Neutrophil (primary cell): ENCODE data around the gene AQP5.
A peak's percentile ranks its signal among the peaks of the same experiment; 100 is the strongest.

Experiments used
- H3K27ac ChIP-seq: fragments of 200-600 bp; sonication (generic); 2 replicates; pipeline ENCODE4 v1.5.1; 2016; ENCODE audit warnings: mild to moderate bottlenecking, moderate library complexity
- H3K27me3 ChIP-seq: fragments of 200-600 bp; sonication (generic); 2 replicates; pipeline ENCODE4 v1.6.0; 2016; ENCODE audit warnings: mild to moderate bottlenecking
- H3K36me3 ChIP-seq: fragments of 200-600 bp; sonication (generic); 2 replicates; pipeline ENCODE4 v1.5.1; 2017
- H3K4me1 ChIP-seq, 2 experiments: fragments of 200-600 bp in 1 of 2; sonication (generic) in 1 of 2; 1 replicate in 1 of 2; 2 replicates in 1 of 2; pipeline versions ENCODE4 v1.5.1 to v1.6.1; 2013 to 2016; ENCODE audit warnings: low read depth in 1 of 2, low read length in 1 of 2, mild to moderate bottlenecking in 1 of 2, moderate library complexity in 1 of 2; ENCODE audit not compliant: control insufficient read depth in 1 of 2, insufficient read depth in 1 of 2
- H3K4me3 ChIP-seq, 2 experiments: fragments of 200-600 bp in 1 of 2; sonication (generic) in 1 of 2; 1 replicate in 1 of 2; 2 replicates in 1 of 2; pipeline ENCODE4 v1.5.1; 2013 to 2016; ENCODE audit warnings: low read depth in 1 of 2, low read length in 1 of 2, mild to moderate bottlenecking in 1 of 2, moderate library complexity in 1 of 2
- H3K9me3 ChIP-seq: fragments of 200-600 bp; sonication (generic); 2 replicates; pipeline ENCODE4 v1.5.1; 2016
- TF ChIP-seq, protein P1 (sequence below): fragments of 200-600 bp; sonication (generic); IDR thresholded peaks from 2 replicates; pipeline ENCODE4 v1.5.1; 2016; ENCODE audit warnings: antibody characterized with exemption

Gene AQP5

DNA sequence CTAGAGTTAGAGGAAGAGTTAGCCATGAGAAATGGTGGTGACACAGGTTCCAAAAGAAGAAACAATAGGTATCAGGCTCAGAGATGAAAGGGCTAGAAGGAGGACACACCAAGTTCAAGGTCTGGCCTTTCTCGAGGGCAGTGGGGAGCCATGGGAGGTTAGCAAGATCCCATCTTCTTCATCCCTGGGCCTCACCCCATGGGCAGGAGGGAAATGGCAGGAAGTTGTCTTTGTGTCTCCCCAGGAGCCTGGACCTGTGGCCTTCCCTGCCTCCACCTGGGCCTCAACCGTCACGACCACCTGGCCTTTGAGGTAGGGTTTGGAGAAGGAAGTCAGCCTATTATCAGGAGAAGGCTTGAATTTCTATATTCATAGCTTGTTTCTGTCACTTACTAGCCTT, 17.0 kb upstream of the AQP5 start:
- H3K9me3 ChIP-seq = no peaks in the 10 kb centered on the region
- H3K27ac ChIP-seq = peak overlapping the region; percentile 67
- no peaks in the 10 kb centered on the region for H3K36me3 ChIP-seq
- H3K27me3 ChIP-seq = peaks cover 42% of the 10 kb centered on the region
- peak overlapping the region in 1 of 2 experiments; percentile 51 for H3K4me3 ChIP-seq
- TF ChIP-seq, protein P1, sequence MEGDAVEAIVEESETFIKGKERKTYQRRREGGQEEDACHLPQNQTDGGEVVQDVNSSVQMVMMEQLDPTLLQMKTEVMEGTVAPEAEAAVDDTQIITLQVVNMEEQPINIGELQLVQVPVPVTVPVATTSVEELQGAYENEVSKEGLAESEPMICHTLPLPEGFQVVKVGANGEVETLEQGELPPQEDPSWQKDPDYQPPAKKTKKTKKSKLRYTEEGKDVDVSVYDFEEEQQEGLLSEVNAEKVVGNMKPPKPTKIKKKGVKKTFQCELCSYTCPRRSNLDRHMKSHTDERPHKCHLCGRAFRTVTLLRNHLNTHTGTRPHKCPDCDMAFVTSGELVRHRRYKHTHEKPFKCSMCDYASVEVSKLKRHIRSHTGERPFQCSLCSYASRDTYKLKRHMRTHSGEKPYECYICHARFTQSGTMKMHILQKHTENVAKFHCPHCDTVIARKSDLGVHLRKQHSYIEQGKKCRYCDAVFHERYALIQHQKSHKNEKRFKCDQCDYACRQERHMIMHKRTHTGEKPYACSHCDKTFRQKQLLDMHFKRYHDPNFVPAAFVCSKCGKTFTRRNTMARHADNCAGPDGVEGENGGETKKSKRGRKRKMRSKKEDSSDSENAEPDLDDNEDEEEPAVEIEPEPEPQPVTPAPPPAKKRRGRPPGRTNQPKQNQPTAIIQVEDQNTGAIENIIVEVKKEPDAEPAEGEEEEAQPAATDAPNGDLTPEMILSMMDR = no peak
- H3K4me1 ChIP-seq = peaks cover 42 to 46% of the 10 kb centered on the region in 2 experiments

DNA sequence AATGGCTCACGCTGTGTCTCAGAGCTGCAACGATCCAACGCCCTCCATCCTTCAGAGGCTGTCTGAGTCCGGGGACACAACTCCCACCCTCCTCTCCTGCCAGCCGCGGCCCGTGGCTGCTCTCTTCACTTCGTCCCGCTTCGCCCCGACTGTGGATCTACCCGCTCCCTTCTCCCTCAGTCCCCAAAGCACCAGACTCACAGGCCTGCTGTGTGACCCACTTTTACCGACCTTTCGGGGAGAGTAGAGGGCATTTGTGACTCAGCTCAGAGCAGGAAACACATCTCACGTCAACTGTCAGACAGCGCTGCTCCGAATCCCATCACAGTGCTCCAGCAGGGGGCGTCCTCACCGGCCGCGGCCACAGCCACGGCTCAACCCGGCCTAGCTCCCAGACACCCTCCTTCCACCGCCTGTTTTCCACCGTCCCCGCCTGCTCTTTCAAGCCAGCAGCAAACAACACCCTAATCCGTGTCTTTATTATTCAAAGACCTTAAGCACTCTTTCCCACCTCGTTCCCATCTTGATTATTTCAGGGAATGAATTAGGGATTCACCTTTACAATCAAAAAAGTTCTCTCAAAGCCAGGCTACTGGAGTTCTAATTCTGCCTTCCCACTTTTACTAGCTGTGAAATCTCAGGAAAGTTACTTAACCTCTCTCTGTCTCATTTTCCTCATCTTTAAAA, 16.1 kb upstream of the AQP5 start:
- Histone ChIP-seq H3K36me3 (no peaks in the 10 kb centered on the region), H3K27me3 (peaks cover 50% of the 10 kb centered on the region), H3K4me3 (peak overlapping the region; percentile 51 to 52), H3K9me3 (no peaks in the 10 kb centered on the region), H3K4me1 (peaks cover 42 to 46% of the 10 kb centered on the region in 2 experiments), H3K27ac (peak overlapping the region; percentile 67)
- TF ChIP-seq, protein P1 = peak; percentile 59

DNA sequence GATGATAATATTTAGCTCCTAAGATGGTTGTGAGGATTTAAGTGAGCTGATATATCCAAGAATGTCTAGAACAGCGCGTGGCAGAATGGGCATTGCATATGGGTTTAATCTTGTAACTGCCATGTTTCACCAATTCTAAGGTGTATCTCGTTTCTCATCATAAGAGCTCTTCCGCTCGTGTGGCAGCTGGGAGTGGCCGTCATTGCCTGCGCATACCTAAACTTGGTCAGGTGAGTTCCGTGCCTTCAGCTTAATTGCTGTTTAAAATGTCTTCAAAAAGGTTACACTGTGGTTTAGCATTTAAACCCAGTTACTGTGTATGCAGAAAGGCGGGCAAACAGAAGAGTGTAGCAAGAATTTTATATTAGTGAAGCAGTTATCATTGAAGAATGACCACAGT, 15.6 kb upstream of the AQP5 start:
- Histone ChIP-seq H3K27ac (no peak overlapping the region), H3K36me3 (no peaks in the 10 kb centered on the region), H3K4me1 (peaks cover 42 to 46% of the 10 kb centered on the region in 2 experiments), H3K9me3 (no peaks in the 10 kb centered on the region), H3K27me3 (peaks cover 55% of the 10 kb centered on the region), H3K4me3 (no peak overlapping the region)
- TF ChIP-seq, protein P1 = no peak

DNA sequence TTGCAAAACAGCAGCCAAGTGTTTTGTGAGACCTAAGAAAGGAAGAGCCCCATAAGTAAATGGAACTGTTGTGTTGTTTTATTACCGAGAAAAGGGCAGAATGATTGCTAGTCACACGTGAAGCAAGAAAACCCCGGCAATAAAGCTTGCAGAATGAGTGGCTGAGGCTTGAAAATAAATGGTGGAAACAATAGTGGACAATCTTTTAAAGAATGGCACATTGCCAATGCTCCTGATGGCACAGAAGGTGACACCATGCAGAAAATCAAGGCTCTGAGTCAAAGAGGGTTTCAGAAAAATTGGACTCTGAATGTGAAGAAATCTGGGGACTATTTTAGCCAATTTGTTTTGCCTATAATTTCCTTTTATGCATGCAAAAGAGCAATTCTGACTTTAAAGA, 15.2 kb upstream of the AQP5 start:
- Histone ChIP-seq H3K27me3 (peaks cover 59% of the 10 kb centered on the region), H3K36me3 (no peaks in the 10 kb centered on the region), H3K4me1 (peaks cover 42 to 45% of the 10 kb centered on the region in 2 experiments), H3K27ac (no peak overlapping the region), H3K4me3 (no peak overlapping the region), H3K9me3 (no peaks in the 10 kb centered on the region)
- TF ChIP-seq, protein P1 = no peak

DNA sequence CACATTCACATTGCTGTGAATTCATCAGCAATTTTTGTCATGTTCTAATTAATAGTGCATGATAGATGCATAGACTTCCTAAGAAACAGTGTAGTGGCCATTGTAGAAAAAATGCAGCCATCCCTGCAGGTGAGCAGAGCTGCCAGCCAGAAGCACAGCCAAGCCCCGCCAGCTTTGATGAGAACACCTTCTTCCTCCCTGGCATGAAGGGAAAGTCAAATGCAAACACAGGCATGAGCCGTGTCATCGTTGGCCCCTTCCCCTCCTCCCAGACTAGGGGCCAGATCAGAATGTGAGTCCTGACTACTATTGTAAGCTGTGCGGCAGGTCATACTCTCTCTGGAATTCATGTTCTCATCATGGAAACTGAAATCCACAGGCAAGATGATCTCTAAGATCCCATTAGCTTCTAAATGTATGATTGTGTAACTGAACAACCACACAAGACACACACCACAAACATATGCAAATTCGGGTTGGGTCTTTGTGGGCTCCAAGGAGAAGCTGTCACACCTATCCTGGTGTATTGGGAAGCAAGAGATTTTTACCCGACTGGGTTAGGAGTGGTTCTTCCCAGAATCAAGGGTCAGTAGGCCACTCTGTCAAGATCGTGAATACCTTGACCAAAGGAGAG, 14.0 kb upstream of the AQP5 start:
- TF ChIP-seq, protein P1 = no peak
- Histone ChIP-seq H3K4me3 (no peak overlapping the region), H3K27me3 (peaks cover 71% of the 10 kb centered on the region), H3K36me3 (no peaks in the 10 kb centered on the region), H3K9me3 (no peaks in the 10 kb centered on the region), H3K27ac (no peak overlapping the region), H3K4me1 (peaks cover 30 to 33% of the 10 kb centered on the region in 2 experiments)
